Cerebellar cortex (tissue), 1 donor: ENCODE measurements around the gene MPPED1.

ENCODE experiments used
- DNase-seq: peaks from one replicate; pipeline ENCODE4 v3.0.0-alpha.2; 2015; ENCODE audit warnings: low spot score

Gene MPPED1

GRCh38 chr22:43431808-43432554, 20.2 kb downstream of the MPPED1 start:
- no peak for DNase-seq

GRCh38 chr22:43432883-43433415, 21.1 kb downstream of the MPPED1 start:
- DNase-seq, result no peak

DNA sequence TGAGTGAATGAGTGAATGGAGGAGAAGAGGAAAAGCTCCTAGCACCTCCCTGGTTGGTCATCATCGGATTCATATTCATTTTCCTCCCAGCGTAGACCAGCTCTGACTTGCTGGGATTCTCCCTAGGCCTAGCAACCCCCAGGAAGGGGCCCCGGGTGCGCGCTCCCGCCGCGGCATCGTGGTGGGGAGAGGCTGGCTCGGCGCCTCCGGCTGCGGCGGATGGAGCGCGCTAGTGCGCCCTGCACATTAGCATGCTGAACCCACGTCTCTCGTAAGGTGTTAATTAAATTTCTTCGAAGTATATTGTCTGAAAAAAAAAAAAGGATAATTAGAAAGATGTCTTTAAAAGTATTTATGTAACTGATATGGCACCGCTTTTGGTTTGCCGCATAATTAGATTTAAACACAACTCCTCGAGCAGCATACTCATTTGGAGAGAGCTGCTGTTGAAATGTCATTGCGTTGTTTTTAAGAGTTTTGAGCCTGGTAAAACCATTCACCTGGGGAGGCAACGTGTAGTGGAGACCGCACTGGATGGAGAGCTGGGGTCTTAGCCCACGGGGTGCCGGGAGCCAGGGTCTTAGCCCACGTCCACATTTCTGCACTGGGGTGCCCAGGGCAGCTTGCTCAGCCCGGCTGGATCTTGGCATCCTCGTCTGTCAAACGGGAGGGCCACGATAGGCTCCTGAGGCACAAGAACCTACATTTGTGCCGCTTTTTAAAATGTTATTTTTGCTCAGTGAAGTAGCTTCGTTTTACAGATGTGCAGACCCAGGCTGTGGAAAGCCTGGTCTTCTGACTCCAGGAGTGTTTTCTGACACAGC, 21.8 kb downstream of the MPPED1 start:
- no peak for DNase-seq

- no peak for DNase-seq
Measured at GRCh38 chr22:43434275-43434927, 22.6 kb downstream of the MPPED1 start.

GRCh38 chr22:43434928-43435311, 23.1 kb downstream of the MPPED1 start:
- DNase-seq, result no peak

GRCh38 chr22:43435851-43436811, 24.3 kb downstream of the MPPED1 start:
- peak; percentile 43 for DNase-seq

DNA sequence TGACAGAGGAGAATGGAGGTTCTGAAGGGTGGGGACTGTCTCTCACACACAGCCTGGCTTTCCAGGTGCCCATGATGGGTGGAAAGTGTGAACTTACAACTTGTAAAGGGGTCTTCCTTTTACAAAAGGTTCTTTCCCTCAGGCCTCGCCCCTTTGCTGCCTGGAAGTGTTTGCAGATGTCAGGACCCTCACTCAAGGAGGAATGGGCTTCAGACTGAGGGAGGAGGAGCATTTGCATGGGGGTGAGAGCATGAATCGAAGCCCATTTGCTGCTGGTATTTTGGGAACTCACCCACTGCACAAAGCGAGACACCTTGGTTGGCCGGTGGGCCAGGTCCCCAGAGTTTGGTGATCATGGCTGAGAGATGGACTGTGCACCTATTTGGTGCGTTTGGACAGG, 25.1 kb downstream of the MPPED1 start:
- no peak for DNase-seq

DNA sequence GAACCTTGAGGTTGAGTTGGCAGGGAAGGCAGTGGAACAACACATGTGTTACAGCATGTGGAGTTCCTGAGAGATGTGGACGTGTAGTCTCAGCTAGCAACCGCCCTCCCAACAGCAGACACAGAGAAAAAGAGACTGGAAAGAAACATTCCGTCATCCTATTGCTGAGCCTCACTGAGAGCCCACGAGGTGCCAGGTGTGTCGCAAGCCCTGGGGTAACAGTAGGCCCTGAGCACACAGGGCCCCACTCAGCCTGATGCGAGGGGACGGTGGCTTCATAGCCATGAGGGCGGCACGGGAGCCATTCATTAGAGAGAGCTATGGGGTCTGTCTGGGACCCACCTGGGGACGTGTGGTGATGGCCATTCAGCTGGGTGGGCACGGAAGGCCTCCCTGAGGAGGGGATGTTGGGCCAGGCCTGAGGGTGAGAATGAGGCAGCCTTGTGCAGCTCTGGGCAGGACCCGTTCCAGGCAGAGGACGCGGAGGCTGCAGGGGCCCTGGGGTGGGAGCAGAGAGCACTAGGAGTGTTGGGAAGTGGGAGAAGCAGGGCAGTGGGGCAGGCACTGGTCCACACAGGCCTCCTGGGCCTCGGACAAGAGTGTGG, 26.2 kb downstream of the MPPED1 start:
- no peak for DNase-seq

DNA sequence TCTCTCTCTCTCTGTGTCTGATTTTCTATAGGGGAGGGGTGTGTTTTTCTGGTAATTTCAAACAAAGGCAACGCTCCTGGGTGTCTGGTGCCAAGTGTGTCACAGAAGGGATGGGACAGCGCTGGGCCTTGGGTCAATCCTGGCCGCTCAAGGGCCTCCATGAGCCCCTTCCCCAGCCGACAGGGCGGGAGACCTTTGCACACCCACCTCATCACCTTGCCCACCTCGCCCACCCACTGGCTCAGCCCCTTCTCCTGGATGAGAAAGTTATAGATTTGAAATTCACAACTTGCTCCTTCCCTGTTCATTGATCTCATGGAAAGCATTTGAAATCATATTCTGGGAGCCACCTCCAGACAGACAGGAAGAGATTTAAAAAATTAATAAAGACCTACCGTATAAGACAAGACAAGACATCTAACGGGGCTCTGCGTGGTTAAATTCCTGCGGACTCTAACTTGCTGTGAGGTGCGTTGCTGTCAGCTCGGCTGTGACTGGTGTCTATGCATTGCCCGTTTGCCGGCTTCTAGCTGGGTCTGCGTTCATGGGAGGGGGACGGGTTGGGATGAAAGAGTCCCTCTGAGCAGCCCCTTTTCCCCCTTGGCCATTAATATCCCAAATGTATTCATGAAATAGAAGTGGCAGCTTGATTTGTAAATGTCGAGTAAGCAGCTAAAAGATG, 27.0 kb downstream of the MPPED1 start:
- DNase-seq, result no peak

GRCh38 chr22:43439368-43440103, 27.7 kb downstream of the MPPED1 start:
- DNase-seq, result no peak

- no peak for DNase-seq
Measured at GRCh38 chr22:43440104-43440387, 28.2 kb downstream of the MPPED1 start.

DNA sequence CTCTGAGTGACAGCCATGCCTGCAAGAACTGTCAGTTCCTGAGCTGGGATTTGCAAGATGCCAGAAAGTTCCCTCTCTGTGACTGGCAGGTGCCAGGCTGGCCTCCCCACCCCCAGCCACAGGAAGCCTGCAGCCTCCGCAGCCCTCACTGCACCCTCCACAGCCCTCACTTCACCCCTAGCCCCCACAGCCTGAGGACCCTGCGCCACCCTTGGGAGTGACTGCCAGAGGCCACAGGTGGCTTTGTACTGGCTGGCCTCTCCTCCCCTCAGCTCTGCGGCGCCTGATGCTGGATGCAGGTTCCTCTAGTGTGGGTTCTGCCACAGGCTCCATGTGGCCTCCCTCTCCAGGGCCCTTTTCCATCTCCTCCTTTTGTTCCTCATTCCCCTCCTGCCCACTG, 28.7 kb downstream of the MPPED1 start:
- DNase-seq, result no peak

- no peak for DNase-seq
Measured at GRCh38 chr22:43441216-43441615, 29.4 kb downstream of the MPPED1 start.

DNA sequence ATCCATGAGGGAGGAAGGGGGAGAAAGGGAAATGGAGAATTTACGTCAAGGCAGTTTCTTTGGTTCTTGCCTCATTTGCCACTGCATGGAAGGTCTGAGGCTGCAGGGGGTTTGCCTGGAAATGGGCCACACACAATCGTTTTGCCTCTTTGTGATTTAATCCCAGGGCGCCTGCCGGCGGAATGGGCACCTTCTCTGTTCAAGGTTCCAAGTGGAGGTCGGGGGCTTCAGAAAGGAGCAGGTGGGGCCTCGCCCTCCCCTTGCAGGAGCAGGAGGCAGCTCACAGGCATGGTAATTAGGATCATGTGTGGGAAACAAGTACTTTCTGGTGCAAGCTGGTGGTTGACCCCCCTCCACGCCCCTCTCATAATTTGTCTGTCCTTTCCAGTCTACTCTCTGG, 29.9 kb downstream of the MPPED1 start:
- no peak for DNase-seq

DNA sequence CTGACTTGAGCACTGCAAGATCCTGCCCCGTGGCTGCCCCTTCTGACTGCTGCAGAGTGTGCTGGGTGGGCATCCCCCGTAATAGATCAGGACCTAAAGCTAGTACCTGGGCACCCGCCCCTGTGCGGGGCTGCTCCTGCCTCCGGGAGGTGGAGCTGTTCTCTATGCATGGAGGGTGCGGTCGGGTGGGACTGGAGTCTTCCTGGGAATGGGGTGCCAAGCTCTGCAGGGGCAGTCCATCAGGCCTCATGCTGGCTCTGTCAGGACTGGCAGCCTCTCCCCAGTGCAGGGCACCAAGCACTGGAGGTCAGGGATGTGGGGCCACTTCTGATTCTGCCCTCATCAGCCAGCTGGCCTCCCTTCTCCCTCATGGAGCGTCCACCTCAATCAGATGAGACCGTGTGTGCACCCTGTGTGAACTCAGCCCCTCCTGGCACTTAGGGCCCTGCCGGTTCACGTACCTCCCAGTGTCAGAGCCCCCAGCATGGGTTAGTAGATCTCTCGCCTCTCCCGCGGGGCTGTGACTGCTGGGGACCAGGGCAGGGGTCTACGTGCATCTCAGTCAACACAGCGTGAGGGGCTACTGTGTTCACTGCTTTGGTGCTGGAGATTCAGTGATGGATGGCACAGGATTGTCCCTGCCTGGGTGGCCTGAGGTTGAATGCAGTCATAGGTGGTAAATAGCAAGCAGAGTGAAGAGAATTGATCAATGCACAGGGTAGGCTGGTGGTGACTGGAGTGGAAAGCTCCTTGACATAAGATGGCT, 30.8 kb downstream of the MPPED1 start:
- DNase-seq, result no peak

DNA sequence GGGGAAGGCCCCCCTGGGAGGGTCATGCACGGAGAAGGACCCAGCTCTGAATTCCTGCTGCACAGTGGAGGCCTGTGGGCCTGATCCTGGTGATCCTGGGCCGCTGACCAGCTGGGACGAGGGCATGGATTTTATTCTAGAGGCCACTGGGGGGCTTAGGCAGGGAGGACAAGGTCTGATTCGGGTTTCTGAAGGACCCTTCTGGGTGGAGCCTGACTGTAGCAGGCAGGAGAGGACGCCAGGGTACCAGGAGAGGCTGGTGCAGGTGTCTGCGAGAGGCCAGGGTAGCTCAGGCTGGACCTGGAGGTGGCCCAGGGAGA, 31.3 kb downstream of the MPPED1 start:
- no peak for DNase-seq

- no peak for DNase-seq
Measured at GRCh38 chr22:43446037-43446803, 34.4 kb downstream of the MPPED1 start.

DNA sequence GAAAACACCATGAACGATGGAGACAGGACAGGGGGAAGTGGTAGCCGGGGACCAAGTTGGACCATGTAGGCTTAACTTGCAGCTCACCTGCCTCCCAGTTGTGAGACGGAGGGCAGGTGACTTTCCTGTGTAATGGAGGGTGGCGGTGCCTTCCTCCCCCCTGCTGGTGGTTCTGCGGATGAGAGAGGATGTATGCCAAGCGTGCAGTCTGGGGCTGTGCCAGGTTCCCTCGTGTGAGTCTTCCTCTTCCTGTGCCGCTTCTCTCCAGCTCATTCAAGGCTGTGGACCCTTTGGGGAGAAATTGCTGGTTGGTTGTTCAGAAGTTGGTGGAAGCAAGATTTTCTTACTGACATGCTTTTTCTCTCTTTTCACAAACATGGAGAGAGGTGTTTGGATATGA, 35.1 kb downstream of the MPPED1 start:
- DNase-seq, result peak; percentile 2

DNA sequence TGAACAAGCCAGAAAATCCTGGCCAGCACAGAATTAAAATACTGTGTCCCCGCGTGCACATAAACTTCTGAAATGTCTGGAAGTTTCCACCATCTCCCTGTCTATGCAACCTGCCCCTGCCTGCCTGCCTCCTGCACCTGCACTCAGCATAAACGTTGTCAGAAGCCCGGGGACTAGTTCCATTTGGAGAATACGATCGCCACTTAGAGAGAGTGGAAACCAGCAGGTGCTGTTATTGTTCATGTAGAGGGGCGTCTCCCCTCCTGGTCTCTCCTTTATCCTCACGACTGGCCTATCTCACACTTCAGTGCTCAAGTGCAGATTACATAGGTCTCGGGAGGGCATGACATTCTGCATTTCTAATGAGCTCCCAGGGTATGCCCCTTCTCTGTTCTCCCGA, 35.6 kb downstream of the MPPED1 start:
- no peak for DNase-seq
